Activated CD4-positive, alpha-beta memory T cell treated with anti-CD3 and anti-CD28 coated beads for 36 hours (primary cell): Measurements from ENCODE around the gene TBC1D20. TPM values are rescaled to one million over a fixed set of nuclear protein-coding genes. Genes with fewer than 3 reads are reported as not detected.
"Not testable (repeated sequence)": the region's sequence is repeated elsewhere in the genome, so short reads cannot be mapped to it uniquely, and the experiment has no call there.

ENCODE experiments used
- CTCF ChIA-PET: fragments of 350-600 bp; sonication (Branson Sonifier 250); formaldehyde crosslinking; loops from one replicate; lab custom pipeline; 2021; ENCODE audit warnings: antibody characterized with exemption, inconsistent platforms; lab: Charles Lee
- POLR2A ChIA-PET: fragments of 350-600 bp; sonication (Branson Sonifier 250); formaldehyde crosslinking; loops from one replicate; lab custom pipeline; 2021; ENCODE audit warnings: antibody characterized with exemption; lab: Charles Lee
- DNase-seq: peaks from one replicate; pipeline ENCODE4 v3.0.0-alpha.2; 2020
- H3K27ac Mint-ChIP-seq: one replicate; pipeline ENCODE4 v1.8.0; 2021; ENCODE audit warnings: mixed read lengths
- H3K27me3 Mint-ChIP-seq: one replicate; pipeline ENCODE4 v1.8.0; 2021; ENCODE audit warnings: mixed read lengths
- H3K36me3 Mint-ChIP-seq: one replicate; pipeline ENCODE4 v1.8.0; 2021; ENCODE audit warnings: mixed read lengths
- H3K4me1 Mint-ChIP-seq: one replicate; pipeline ENCODE4 v1.8.0; 2021; ENCODE audit warnings: low read depth, mixed read lengths
- H3K4me3 Mint-ChIP-seq: one replicate; pipeline ENCODE4 v1.8.0; 2021; ENCODE audit warnings: mild to moderate bottlenecking, mixed read lengths
- H3K9me3 Mint-ChIP-seq: one replicate; pipeline ENCODE4 v1.8.0; 2021; ENCODE audit warnings: mixed read lengths
- intact Hi-C: fragments of 100-400 bp; cut with micrococcal nuclease; formaldehyde crosslinking; loops from one replicate; pipeline ENCODE4 v1.15.1; 2023
- total RNA-seq, 2 experiments: library from RNA; stranded (reverse); gene quantifications; one replicate each; pipeline ENCODE4 v1.2.3, GENCODE V29; 2021

Gene TBC1D20, protein sequence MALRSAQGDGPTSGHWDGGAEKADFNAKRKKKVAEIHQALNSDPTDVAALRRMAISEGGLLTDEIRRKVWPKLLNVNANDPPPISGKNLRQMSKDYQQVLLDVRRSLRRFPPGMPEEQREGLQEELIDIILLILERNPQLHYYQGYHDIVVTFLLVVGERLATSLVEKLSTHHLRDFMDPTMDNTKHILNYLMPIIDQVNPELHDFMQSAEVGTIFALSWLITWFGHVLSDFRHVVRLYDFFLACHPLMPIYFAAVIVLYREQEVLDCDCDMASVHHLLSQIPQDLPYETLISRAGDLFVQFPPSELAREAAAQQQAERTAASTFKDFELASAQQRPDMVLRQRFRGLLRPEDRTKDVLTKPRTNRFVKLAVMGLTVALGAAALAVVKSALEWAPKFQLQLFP
- 10 to 100 TPM; 18.8 to 20.4 TPM for total RNA-seq

GRCh38 chr20:462199-462991, at the start of gene TBC1D20:
Gene TBC1D20, minus strand, starts transcription at chr20:462533. Its CDS starts 128 bp downstream, at chr20:462405.
- peak within 1 kb of the TSS; percentile 84 for H3K27ac Mint-ChIP-seq

GRCh38 chr20:510328-511057, 48.2 kb upstream of the TBC1D20 start:
- intact Hi-C loops, H3K27ac Mint-ChIP-seq, H3K4me3 Mint-ChIP-seq, DNase-seq, H3K27me3 Mint-ChIP-seq, H3K9me3 Mint-ChIP-seq, POLR2A ChIA-PET: not testable (repeated sequence)
- Mint-ChIP-seq H3K36me3 (peaks cover 16% of the 10 kb centered on the region), H3K4me1 (peaks cover 30% of the 10 kb centered on the region)
- CTCF ChIA-PET: interaction anchor here (0.6 kb wide), 1 partner anchor 20 kb away, joined by 3 read pairs; no protein-coding TSS in a partner anchor

More at GRCh38 chr20:462199-462991, at the start of gene TBC1D20:
- ChIA-PET POLR2A (interaction anchor here (1.8 kb wide), 1 partner anchor 55 kb away, joined by 11 read pairs; no protein-coding TSS in a partner anchor), CTCF (interaction anchor here (1.1 to 1.8 kb wide), 3 partner anchors 55 to 133 kb away, joined by 3 to 13 read pairs (median 4); partner anchors contain the start of gene RBCK1)
- Mint-ChIP-seq H3K4me3 (peak within 1 kb of the TSS; percentile 86), H3K4me1 (peaks cover 38% of the 10 kb centered on the region), H3K9me3 (peaks cover 2% of the 10 kb centered on the region), H3K36me3 (peaks cover 4% of the 10 kb centered on the region), H3K27me3 (no peaks in the 10 kb centered on the region)
- DNase-seq: peak; percentile 88
- intact Hi-C loops: loop anchor here (1.0 to 5.0 kb wide), 4 partner anchors 24 to 110 kb away; partner anchors contain the start of gene CSNK2A1

DNA sequence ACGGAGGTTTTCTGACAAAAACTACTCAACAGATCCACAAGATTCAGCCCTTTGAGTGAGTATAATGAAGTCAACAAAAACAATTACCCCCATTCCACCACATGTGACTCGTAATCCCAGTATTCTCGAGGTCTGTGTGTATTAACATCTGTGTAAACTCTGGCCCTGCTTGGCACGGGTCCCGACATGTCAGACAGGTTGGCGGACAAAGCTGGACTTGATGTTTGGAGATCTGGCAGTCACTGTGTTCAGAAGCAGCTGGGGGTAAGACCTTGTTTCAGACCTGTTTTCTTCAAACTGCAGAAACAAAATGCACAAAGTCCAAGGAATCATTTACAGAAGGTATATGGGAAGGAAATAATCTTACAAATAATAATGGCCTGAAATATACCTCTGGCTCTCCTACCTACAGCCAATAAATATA, 46.0 kb upstream of the TBC1D20 start:
- CTCF ChIA-PET, H3K9me3 Mint-ChIP-seq, H3K27me3 Mint-ChIP-seq, POLR2A ChIA-PET, H3K27ac Mint-ChIP-seq, H3K4me3 Mint-ChIP-seq, DNase-seq, intact Hi-C loops: not testable (repeated sequence)
- peaks cover 24% of the 10 kb centered on the region for H3K36me3 Mint-ChIP-seq
- H3K4me1 Mint-ChIP-seq: peaks cover 18% of the 10 kb centered on the region

DNA sequence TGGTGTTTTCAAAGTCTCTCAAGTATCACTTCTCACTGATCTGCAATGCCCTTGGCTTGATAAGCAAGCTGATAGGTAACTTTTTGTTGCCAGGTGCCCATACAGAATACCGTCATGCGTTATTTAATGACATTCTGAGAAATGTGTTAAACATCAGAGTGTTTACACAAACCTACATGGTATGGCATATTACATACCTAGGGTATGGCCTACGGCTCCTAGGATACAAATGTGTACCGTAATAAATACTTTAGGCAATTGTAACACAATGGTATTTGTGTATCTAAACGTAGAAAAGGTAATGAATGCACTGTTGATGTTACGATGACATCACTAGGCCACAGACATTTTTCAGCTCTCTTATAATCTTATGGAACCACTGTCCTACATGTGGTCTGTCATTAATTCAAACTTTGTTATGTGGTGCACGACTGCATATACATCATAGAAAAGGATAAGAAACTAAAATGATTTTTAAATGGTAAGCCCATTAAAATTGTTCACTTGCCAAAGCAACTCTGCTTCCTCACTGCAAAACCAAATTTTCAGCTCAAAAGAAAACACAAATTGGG, 45.5 kb upstream of the TBC1D20 start:
- Mint-ChIP-seq H3K27me3 (no peaks in the 10 kb centered on the region), H3K36me3 (peaks cover 29% of the 10 kb centered on the region), H3K4me1 (peaks cover 18% of the 10 kb centered on the region), H3K9me3 (no peaks in the 10 kb centered on the region), H3K4me3 (no peak overlapping the region), H3K27ac (no peak overlapping the region)
- intact Hi-C loops: no loop called here
- POLR2A ChIA-PET: no interaction called here
- CTCF ChIA-PET: no interaction called here
- no peak for DNase-seq

- H3K9me3 Mint-ChIP-seq: no peaks in the 10 kb centered on the region
- ChIA-PET CTCF (no interaction called here), POLR2A (no interaction called here)
- peaks cover 34% of the 10 kb centered on the region for H3K36me3 Mint-ChIP-seq
- no peak overlapping the region for H3K4me3 Mint-ChIP-seq
- no peak for DNase-seq
- H3K4me1 Mint-ChIP-seq: peaks cover 15% of the 10 kb centered on the region
- H3K27me3 Mint-ChIP-seq: no peaks in the 10 kb centered on the region
- H3K27ac Mint-ChIP-seq: no peak overlapping the region
- intact Hi-C loops: no loop called here
Observed at GRCh38 chr20:507006-507758, 44.8 kb upstream of the TBC1D20 start.

DNA sequence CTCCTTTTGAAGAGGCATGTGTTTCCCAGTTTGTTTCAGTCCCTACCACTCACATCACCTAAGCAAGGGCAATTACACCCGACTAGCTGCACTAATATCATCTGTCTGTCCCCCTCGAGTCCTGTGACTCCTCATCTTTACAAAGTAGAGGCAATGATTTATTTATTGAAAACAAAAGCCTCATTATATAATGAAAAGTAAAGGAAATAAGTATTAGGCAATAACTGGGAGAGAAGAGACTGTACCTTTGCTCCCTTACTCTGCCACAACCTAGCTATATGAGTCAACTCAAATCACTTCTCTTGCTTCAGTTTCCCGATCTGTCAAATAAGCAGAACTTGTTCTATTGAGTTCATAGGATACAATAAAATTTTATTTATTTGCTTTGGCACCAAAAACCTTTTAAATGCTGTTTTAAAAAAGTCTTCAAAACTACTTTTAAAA, 42.3 kb upstream of the TBC1D20 start:
- no peak overlapping the region for H3K4me3 Mint-ChIP-seq
- H3K27me3 Mint-ChIP-seq: no peaks in the 10 kb centered on the region
- DNase-seq: no peak
- intact Hi-C loops: no loop called here
- ChIA-PET CTCF (no interaction called here), POLR2A (no interaction called here)
- no peak overlapping the region for H3K27ac Mint-ChIP-seq
- H3K9me3 Mint-ChIP-seq: no peaks in the 10 kb centered on the region
- peaks cover 6% of the 10 kb centered on the region for H3K4me1 Mint-ChIP-seq
- peaks cover 45% of the 10 kb centered on the region for H3K36me3 Mint-ChIP-seq

- CTCF ChIA-PET: no interaction called here
- POLR2A ChIA-PET: no interaction called here
Observed at GRCh38 chr20:503048-503737, 40.9 kb upstream of the TBC1D20 start.

GRCh38 chr20:497979-498378, 35.6 kb upstream of the TBC1D20 start:
- Mint-ChIP-seq H3K4me3 (no peak overlapping the region), H3K9me3 (no peaks in the 10 kb centered on the region), H3K27ac (no peak overlapping the region), H3K36me3 (peaks cover 42% of the 10 kb centered on the region), H3K27me3 (no peaks in the 10 kb centered on the region), H3K4me1 (no peaks in the 10 kb centered on the region)
- ChIA-PET CTCF (interaction anchor here (0.9 kb wide), 1 partner anchor 22 kb away, joined by 3 read pairs; no protein-coding TSS in a partner anchor), POLR2A (no interaction called here)
- no peak for DNase-seq
- intact Hi-C loops: no loop called here

More at GRCh38 chr20:503048-503737, 40.9 kb upstream of the TBC1D20 start:
- intact Hi-C loops: no loop called here
- DNase-seq: no peak
- Mint-ChIP-seq H3K4me3 (no peak overlapping the region), H3K27ac (no peak overlapping the region), H3K36me3 (peaks cover 51% of the 10 kb centered on the region), H3K4me1 (no peaks in the 10 kb centered on the region), H3K9me3 (no peaks in the 10 kb centered on the region), H3K27me3 (no peaks in the 10 kb centered on the region)

DNA sequence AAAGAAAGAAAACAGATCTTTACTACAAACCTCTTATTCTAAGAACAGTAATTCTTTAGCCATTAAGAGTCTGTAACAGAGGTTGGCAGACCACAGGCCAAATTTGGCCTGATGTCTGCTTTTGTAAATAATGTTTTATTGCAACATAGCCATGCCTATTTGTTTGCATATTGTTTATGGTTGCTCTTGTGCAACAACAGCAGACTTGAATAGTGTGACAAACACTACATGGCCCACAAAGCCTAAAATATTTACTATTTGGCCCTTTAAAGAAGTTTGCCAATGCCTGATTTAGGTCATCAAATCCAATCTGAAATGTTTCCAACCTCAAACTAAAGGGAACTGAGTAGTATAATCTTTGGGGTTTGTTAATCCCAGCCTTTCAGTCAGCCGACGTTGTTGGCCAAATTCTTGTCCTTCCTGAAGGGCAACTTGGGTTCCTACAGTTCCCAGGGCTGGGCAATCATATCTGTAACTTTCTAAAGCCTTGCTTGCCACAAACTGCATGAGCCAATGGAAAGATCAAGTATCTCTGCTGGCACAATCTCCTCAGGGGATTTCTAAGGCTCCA, 33.9 kb upstream of the TBC1D20 start:
- Mint-ChIP-seq H3K9me3 (no peaks in the 10 kb centered on the region), H3K27ac (no peak overlapping the region), H3K4me1 (no peaks in the 10 kb centered on the region), H3K27me3 (no peaks in the 10 kb centered on the region), H3K36me3 (peaks cover 38% of the 10 kb centered on the region), H3K4me3 (no peak overlapping the region)
- intact Hi-C loops: no loop called here
- no peak for DNase-seq
- ChIA-PET POLR2A (no interaction called here), CTCF (interaction anchor here (0.6 kb wide), 1 partner anchor 176 kb away, joined by 3 read pairs; no protein-coding TSS in a partner anchor)

DNA sequence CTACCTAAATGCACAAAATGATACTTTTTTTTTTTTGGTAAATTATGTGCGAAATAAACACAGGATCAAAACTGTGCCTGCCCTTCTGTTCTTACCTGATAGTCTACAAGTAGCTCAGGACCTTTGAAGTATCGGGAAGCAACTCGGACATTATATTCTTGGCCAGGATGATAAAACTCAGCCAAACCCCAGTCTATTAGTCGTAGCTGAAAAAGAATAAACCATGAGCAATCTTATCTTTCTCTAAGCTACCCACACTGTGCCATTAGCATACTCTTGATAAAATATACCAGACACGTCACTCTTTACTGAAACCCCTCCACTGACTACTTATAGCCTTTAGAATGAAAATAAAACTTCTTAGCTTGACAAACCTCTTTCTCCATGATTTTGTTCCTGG, 29.8 kb upstream of the TBC1D20 start:
- H3K27me3 Mint-ChIP-seq: no peaks in the 10 kb centered on the region
- ChIA-PET POLR2A (no interaction called here), CTCF (interaction anchor here (1.4 to 2.0 kb wide), 2 partner anchors 14 to 154 kb away, joined by 4 to 5 read pairs; no protein-coding TSS in a partner anchor)
- H3K27ac Mint-ChIP-seq: no peak overlapping the region
- H3K4me1 Mint-ChIP-seq: no peaks in the 10 kb centered on the region
- intact Hi-C loops: no loop called here
- no peaks in the 10 kb centered on the region for H3K9me3 Mint-ChIP-seq
- H3K36me3 Mint-ChIP-seq: peaks cover 35% of the 10 kb centered on the region
- no peak overlapping the region for H3K4me3 Mint-ChIP-seq
- no peak for DNase-seq
